Gastroesophageal sphincter (tissue), 4 donors: ENCODE measurements around the gene PNPLA7. TPM values are rescaled to one million over a fixed set of nuclear protein-coding genes. Genes with fewer than 3 reads are reported as not detected.

Experiments
- ATAC-seq: fragments of 150-250 bp; one replicate; pipeline ENCODE4 v1.9.1; 2016; ENCODE audit warnings: mild to moderate bottlenecking, moderate library complexity
- H3K27ac ChIP-seq, 4 donors: fragments of 200-600 bp; sonication (generic) in 3 of 4; 1 replicate in 3 of 4; 2 replicates in 1 of 4; pipeline ENCODE4 v1.5.1; 2016 to 2019
- H3K27me3 ChIP-seq: fragments of 200-600 bp; sonication (generic); one replicate; pipeline ENCODE4 v1.5.1; 2019
- H3K36me3 ChIP-seq, 2 donors: fragments of 200-600 bp; sonication (generic); one replicate each; pipeline ENCODE4 v1.5.1; 2019; ENCODE audit warnings: control low read depth in 1 of 2
- H3K4me1 ChIP-seq, 3 donors: fragments of 200-600 bp; sonication (generic); 1 replicate in 2 of 3; 2 replicates in 1 of 3; pipeline ENCODE4 v1.5.1; 2016 to 2019; ENCODE audit warnings: control low read depth in 2 of 3
- H3K4me3 ChIP-seq, 2 donors: fragments of 200-600 bp; sonication (generic); one replicate each; pipeline ENCODE4 v1.5.1; 2019; ENCODE audit warnings: mild to moderate bottlenecking in 1 of 2, moderate library complexity in 1 of 2
- H3K9me3 ChIP-seq, 3 donors: fragments of 200-600 bp; sonication (generic); one replicate each; pipeline ENCODE4 v1.5.1; 2017 to 2019; ENCODE audit warnings: control low read depth in 2 of 3
- EP300 ChIP-seq: sonication (generic); formaldehyde crosslinking; IDR thresholded peaks from one replicate; pipeline ENCODE4 v1.6.1; 2017; ENCODE audit warnings: antibody characterized with exemption, mild to moderate bottlenecking
- POLR2A ChIP-seq, 2 donors: fragments of 450-650 bp; IDR thresholded peaks; one replicate each; pipeline ENCODE4 v1.6.1; 2017; ENCODE audit warnings: antibody characterized with exemption in 2 of 2, mild to moderate bottlenecking in 2 of 2, moderate library complexity in 1 of 2
- POLR2AphosphoS5 ChIP-seq: sonication (generic); formaldehyde crosslinking; IDR thresholded peaks from one replicate; pipeline ENCODE4 v1.6.1; 2017; ENCODE audit warnings: antibody characterized with exemption
- WGBS, 2 donors: methylation state at CpG; one replicate each; pipeline ENCODE4 v1.1.5; 2018; ENCODE audit warnings: low coverage in 1 of 2; 5-methylcytosine and 5-hydroxymethylcytosine counted together
- total RNA-seq, 4 donors: library from RNA; depleted of rRNA; stranded (reverse); fragments of >200 nt; gene quantifications; one replicate each; pipeline ENCODE4 v1.1.0, GENCODE V29; 2016
- TF ChIP-seq, protein P1 (sequence below), 4 experiments: fragments of 200-600 bp in 2 of 4; fragments of 450-650 bp in 2 of 4; sonication (generic) in 1 of 4; IDR thresholded peaks; one replicate each; pipeline ENCODE4 v1.5.1; 2017 to 2019; ENCODE audit warnings: antibody characterized with exemption in 4 of 4, mild to moderate bottlenecking in 2 of 4, moderate library complexity in 2 of 4

Gene PNPLA7
- total RNA-seq, 4 donors from 2014 or later, result 2.0 to 11.2 (median 6.6) TPM

DNA sequence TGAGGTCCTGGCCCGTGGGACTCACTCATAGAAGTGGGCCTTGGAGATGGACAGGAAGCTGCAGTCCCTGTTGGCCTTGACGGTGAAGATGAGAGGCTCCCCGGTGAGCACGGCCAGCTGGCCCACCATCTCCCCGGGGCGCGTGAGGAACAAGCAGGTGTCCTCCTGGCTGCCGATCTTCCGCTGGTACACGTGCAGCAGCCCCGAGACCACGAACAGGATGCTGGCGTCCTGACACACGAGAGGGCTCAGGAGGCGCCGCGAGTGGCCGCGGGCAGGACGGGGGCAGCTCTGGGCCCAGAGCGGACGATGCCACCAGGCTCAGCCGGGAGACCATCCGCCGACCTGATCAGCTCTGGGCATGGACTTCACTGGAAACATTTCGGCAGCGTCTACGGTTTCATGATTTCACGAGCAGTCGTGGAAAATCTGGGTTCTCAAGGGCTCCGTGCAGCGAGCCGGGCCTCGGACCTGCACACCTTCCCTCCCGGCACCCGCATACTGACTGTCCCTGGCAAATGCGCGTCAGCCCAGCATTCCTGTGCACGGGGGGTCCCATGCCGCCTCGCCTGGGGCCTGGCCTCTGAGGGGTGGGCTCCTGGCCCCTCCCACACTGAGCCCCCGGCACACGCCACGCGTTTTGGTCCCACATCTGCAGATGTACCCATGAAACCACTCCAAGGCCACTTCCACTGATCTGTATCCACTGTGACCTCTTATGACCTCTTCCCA, 49.4 kb downstream of the PNPLA7 start:
- ATAC-seq, result no peak
- peaks cover 0 to 54% of the 10 kb centered on the region in 2 donors for H3K36me3 ChIP-seq
- TF ChIP-seq POLR2A (IDR thresholded peaks at IDR 0.05) (no peak), EP300 (no peak), POLR2AphosphoS5 (no peak)
- TF ChIP-seq, protein P1, sequence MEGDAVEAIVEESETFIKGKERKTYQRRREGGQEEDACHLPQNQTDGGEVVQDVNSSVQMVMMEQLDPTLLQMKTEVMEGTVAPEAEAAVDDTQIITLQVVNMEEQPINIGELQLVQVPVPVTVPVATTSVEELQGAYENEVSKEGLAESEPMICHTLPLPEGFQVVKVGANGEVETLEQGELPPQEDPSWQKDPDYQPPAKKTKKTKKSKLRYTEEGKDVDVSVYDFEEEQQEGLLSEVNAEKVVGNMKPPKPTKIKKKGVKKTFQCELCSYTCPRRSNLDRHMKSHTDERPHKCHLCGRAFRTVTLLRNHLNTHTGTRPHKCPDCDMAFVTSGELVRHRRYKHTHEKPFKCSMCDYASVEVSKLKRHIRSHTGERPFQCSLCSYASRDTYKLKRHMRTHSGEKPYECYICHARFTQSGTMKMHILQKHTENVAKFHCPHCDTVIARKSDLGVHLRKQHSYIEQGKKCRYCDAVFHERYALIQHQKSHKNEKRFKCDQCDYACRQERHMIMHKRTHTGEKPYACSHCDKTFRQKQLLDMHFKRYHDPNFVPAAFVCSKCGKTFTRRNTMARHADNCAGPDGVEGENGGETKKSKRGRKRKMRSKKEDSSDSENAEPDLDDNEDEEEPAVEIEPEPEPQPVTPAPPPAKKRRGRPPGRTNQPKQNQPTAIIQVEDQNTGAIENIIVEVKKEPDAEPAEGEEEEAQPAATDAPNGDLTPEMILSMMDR (IDR thresholded peaks at IDR 0.05), result no peak
- H3K9me3 ChIP-seq, result no peaks in the 10 kb centered on the region
- H3K4me3 ChIP-seq, result no peak overlapping the region
- 94% methylated on average over 13 of the region's 45 CpGs; no CpG with 5 or more reads in 1 of the 2 donors for WGBS, 2 donors
- no peaks in the 10 kb centered on the region for H3K4me1 ChIP-seq
- no peak overlapping the region for H3K27ac ChIP-seq
- no peaks in the 10 kb centered on the region for H3K27me3 ChIP-seq

DNA sequence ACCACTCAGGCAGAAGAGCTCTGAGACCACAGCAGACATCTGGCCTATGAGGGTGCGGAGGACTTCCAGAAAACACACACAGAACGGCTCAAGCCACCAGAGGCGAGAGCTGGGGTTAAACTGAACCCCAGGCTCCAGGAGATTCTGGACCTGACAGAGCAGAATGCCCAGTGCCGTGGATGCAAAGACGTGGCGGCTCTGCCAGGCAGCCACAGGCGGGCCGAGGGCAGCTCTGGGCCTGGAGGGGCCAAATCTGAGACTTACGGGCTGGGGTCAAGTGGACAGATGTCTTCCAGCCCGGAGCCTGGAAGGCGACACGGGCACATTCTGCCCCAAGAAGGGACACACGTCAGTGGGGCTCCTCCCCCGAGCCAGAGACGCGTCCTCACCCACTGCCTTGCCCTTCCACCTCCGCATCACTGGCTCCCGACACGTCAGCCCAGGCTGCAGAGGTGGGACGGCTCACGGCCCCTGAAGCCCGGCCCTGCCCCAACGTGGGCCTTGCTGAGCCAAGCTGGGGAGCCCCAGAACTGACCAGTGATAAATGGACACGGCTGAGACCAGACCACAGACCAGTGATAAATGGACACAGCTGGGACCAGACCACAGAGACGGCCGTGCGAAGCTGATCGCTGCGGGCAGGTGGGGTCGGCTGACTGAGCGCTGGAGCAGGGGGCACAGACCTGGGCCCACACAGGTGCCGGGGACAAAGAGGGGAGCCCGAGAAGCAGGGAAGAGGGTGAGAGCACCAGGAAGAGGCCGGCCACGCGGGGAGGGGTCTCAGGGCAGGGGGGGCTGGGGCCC, 50.1 kb downstream of the PNPLA7 start:
- Histone ChIP-seq H3K9me3 (no peaks in the 10 kb centered on the region), H3K36me3 (peaks cover 0 to 48% of the 10 kb centered on the region in 2 donors), H3K4me1 (no peaks in the 10 kb centered on the region), H3K27ac (no peak overlapping the region), H3K27me3 (no peaks in the 10 kb centered on the region), H3K4me3 (no peak overlapping the region)
- no peak for TF ChIP-seq POLR2AphosphoS5
- TF ChIP-seq POLR2A (IDR thresholded peaks at IDR 0.05), result no peak
- TF ChIP-seq, protein P1 (IDR thresholded peaks at IDR 0.05), result no peak
- no peak for TF ChIP-seq EP300
- WGBS, 2 donors, result 100% methylated on average over 4 of the region's 36 CpGs; no CpG with 5 or more reads in 1 of the 2 donors
- no peak for ATAC-seq

DNA sequence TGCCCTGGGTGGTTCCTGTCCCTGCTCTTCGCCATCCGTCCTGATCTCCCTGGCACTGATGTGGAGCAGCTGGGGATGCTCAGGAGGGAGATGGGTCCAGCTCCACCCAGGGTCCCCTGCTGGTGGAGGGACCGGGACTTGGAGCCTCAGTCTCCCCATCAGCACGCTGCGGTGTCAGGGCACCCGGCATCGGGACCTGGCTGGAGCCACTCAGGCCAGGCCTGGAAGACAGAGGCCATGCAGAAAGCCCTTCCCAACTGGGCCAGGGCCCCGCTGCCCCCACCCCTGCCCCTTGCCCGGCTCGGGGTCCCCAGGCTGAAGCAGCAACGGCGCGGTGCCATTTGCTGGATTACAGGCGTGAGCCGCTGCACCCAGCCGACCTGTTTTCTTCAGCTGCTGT, 50.8 kb downstream of the PNPLA7 start:
- TF ChIP-seq POLR2AphosphoS5, result no peak
- TF ChIP-seq POLR2A (IDR thresholded peaks at IDR 0.05), result no peak
- no peak for TF ChIP-seq EP300
- TF ChIP-seq, protein P1 (IDR thresholded peaks at IDR 0.05), result no peak
- ATAC-seq, result no peak
- no peak overlapping the region for H3K27ac ChIP-seq
- H3K27me3 ChIP-seq, result no peaks in the 10 kb centered on the region
- H3K36me3 ChIP-seq, result peaks cover 0 to 48% of the 10 kb centered on the region in 2 donors
- no peak overlapping the region for H3K4me3 ChIP-seq
- H3K4me1 ChIP-seq, result no peaks in the 10 kb centered on the region
- no peaks in the 10 kb centered on the region for H3K9me3 ChIP-seq
- no CpG with 5 or more reads among the region's 16 CpGs for WGBS, 2 donors

DNA sequence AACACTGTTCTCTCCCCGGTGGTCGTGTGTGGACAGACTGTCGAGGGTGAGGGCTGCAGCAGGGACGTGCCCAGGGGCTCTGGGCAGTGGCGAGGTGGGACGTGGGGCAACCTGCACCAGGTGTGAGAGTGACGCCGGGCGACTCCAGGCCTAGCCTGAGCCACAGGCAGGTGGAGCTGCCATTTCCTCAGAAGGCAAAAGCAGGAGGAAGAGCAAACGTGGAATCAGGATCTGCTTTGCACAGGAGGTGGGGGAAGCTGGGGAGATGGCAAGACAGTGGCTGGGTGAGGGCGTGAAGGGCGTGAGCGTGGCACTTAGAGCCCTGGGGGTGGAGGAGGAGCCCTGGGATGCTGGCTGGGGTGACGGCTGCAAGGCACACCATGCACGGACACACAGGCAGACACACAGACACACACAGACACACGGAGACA, 51.5 kb downstream of the PNPLA7 start:
- Histone ChIP-seq H3K4me3 (no peak overlapping the region), H3K36me3 (peaks cover 0 to 48% of the 10 kb centered on the region in 2 donors), H3K27ac (no peak overlapping the region), H3K27me3 (no peaks in the 10 kb centered on the region), H3K4me1 (no peaks in the 10 kb centered on the region), H3K9me3 (no peaks in the 10 kb centered on the region)
- ATAC-seq, result no peak
- 87% methylated on average over 6 of the region's 16 CpGs; no CpG with 5 or more reads in 1 of the 2 donors for WGBS, 2 donors
- TF ChIP-seq, protein P1 (IDR thresholded peaks at IDR 0.05), result no peak
- no peak for TF ChIP-seq POLR2A (IDR thresholded peaks at IDR 0.05)
- TF ChIP-seq EP300, result no peak
- TF ChIP-seq POLR2AphosphoS5, result no peak
